Muscle of back (tissue), 11 donors: Measurements from ENCODE around the gene WAC. TPM values are rescaled to one million over a fixed set of nuclear protein-coding genes. Genes with fewer than 3 reads are reported as not detected.
A peak's percentile ranks its signal among the peaks of the same experiment; 100 is the strongest.
"Not testable (repeated sequence)": the region's sequence is repeated elsewhere in the genome, so short reads cannot be mapped to it uniquely, and the experiment has no call there.

Experiments
- DNase-seq, 3 donors: peaks; one replicate each; pipeline versions ENCODE4 v3.0.0 to v3.0.0-alpha.2; 2013
- polyA plus RNA-seq, 10 donors: library from polyadenylated mRNA; unstranded; fragments of 120-200 nt; gene quantifications; one replicate each; pipeline ENCODE4 v1.2.1, GENCODE V29; 2013; ENCODE audit not compliant: insufficient read length in 10 of 10

Gene WAC
- polyA plus RNA-seq, 10 donors = 71.3 to 104 (median 89.5) TPM

GRCh38 chr10:28604567-28605536, 71.9 kb downstream of the WAC start:
- no peak for DNase-seq

- no peak for DNase-seq
Observed at GRCh38 chr10:28606568-28606967, 73.7 kb downstream of the WAC start.

GRCh38 chr10:28609636-28610035, 76.7 kb downstream of the WAC start:
- DNase-seq = not testable (repeated sequence)

- no peak for DNase-seq
Observed at GRCh38 chr10:28612877-28613276, 80.0 kb downstream of the WAC start.

- no peak for DNase-seq
Observed at GRCh38 chr10:28616514-28616913, 83.6 kb downstream of the WAC start.

GRCh38 chr10:28619455-28619854, 86.5 kb downstream of the WAC start:
- DNase-seq = no peak

- DNase-seq = no peak
Observed at GRCh38 chr10:28620251-28620650, 87.3 kb downstream of the WAC start.

GRCh38 chr10:28623483-28623882, 90.6 kb downstream of the WAC start:
- DNase-seq = no peak

GRCh38 chr10:28624351-28624750, 91.4 kb downstream of the WAC start:
- no peak for DNase-seq

- no peak for DNase-seq
Observed at GRCh38 chr10:28627102-28627501, 94.2 kb downstream of the WAC start.

GRCh38 chr10:28628184-28628893, 95.4 kb downstream of the WAC start:
- DNase-seq = peak; percentile 59 to 77 (median 70)

GRCh38 chr10:28631896-28632583, 99.1 kb downstream of the WAC start:
- no peak for DNase-seq

GRCh38 chr10:28632584-28632945, 99.6 kb downstream of the WAC start:
- no peak for DNase-seq

- no peak for DNase-seq
Observed at GRCh38 chr10:28633750-28634149, 100.8 kb downstream of the WAC start.

- no peak for DNase-seq
Observed at GRCh38 chr10:28637346-28637745, 104.4 kb downstream of the WAC start.

GRCh38 chr10:28638392-28638791, 105.5 kb downstream of the WAC start:
- DNase-seq = no peak

GRCh38 chr10:28640551-28640950, 107.6 kb downstream of the WAC start:
- DNase-seq = no peak

- DNase-seq = no peak
Observed at GRCh38 chr10:28644647-28645046, 111.7 kb downstream of the WAC start.

GRCh38 chr10:28652106-28652505, 119.2 kb downstream of the WAC start:
- no peak for DNase-seq

- DNase-seq = no peak
Observed at GRCh38 chr10:28652703-28653102, 119.8 kb downstream of the WAC start.

- not testable (repeated sequence) for DNase-seq
Observed at GRCh38 chr10:28658824-28659223, 125.9 kb downstream of the WAC start.

- peak in 1 of 3 donors; percentile 54 for DNase-seq
Observed at GRCh38 chr10:28661035-28661434, 128.1 kb downstream of the WAC start.
